ENCODE results near the gene FILIP1L. TPM values are rescaled to one million over a fixed set of nuclear protein-coding genes. Genes with fewer than 3 reads are reported as not detected.

The FILIP1L gene
- polyA plus RNA-seq, 3 donors, result 0.13 to 0.40 (median 0.25) TPM

GRCh38 chr3:100129941-100130340 lies 15.6 kb upstream of the FILIP1L start:
- H3K4me2 ChIP-seq (replicated peaks; ENCODE audit: extremely low read depth, low read length, poor library complexity, severe bottlenecking), result no peak overlapping the region
- no peak overlapping the region for H3K27ac ChIP-seq (ENCODE audit: low read depth in 1 of 2, low read length in 2 of 2)
- peaks cover 3% of the 10 kb centered on the region for H3K4me1 Mint-ChIP-seq
- H3K4me3 Mint-ChIP-seq, result no peak overlapping the region
- intact Hi-C loops (cut with micrococcal nuclease), result no loop called here
- no peaks in the 10 kb centered on the region for H4K20me1 ChIP-seq (ENCODE audit: insufficient read depth, low read length)
- H3K36me3 Mint-ChIP-seq, result no peaks in the 10 kb centered on the region
- WGBS (ENCODE audit: insufficient coverage), result no CpG with 5 or more reads among the region's 1 CpG
- H3K4me1 ChIP-seq (ENCODE audit: control insufficient read depth in 1 of 2, insufficient read depth in 2 of 2, low read length in 2 of 2), result no peaks in the 10 kb centered on the region
- H3K27ac Mint-ChIP-seq, result no peak overlapping the region
- H3K9me3 Mint-ChIP-seq, result peaks cover 0 to 2% (median 0%) of the 10 kb centered on the region in 7 donors
- no peak for TF ChIP-seq CTCF (IDR thresholded peaks at IDR 0.05)
- no peaks in the 10 kb centered on the region for H3K36me3 ChIP-seq (replicated peaks in 1 of 2; ENCODE audit: control insufficient read depth in 1 of 2, insufficient read depth in 2 of 2, low read length in 2 of 2)
- H2AFZ ChIP-seq (ENCODE audit: insufficient read depth, low read depth, low read length, poor library complexity, severe bottlenecking), result no peak overlapping the region
- H3K27me3 ChIP-seq (ENCODE audit: control insufficient read depth in 2 of 2, insufficient read depth in 2 of 2, low read length in 2 of 2), result no peaks in the 10 kb centered on the region
- no peaks in the 10 kb centered on the region for H3K79me2 ChIP-seq (ENCODE audit: insufficient read depth, low read length)
- H3K27me3 Mint-ChIP-seq (ENCODE audit: low read depth in 3 of 3), result no peaks in the 10 kb centered on the region
- H3K9ac ChIP-seq (ENCODE audit: insufficient read depth, low read length, poor library complexity, severe bottlenecking), result no peak overlapping the region
- DNase-seq, result no peak
- H3K4me3 ChIP-seq (replicated peaks in 1 of 3; ENCODE audit: low read depth in 2 of 3, low read length in 3 of 3), result no peak overlapping the region
- no peaks in the 10 kb centered on the region for H3K9me3 ChIP-seq (replicated peaks in 1 of 2; ENCODE audit: control insufficient read depth in 1 of 2, insufficient read depth in 1 of 2, low read length in 2 of 2)

- intact Hi-C loops (cut with micrococcal nuclease), result no loop called here
- 57% methylated on average over 1 of the region's 5 CpGs for WGBS (ENCODE audit: insufficient coverage)
- Mint-ChIP-seq H3K27ac (no peak overlapping the region), H3K27me3 (ENCODE audit: low read depth in 3 of 3) (no peaks in the 10 kb centered on the region), H3K4me3 (no peak overlapping the region), H3K36me3 (no peaks in the 10 kb centered on the region), H3K9me3 (peaks cover 0 to 2% (median 0%) of the 10 kb centered on the region in 7 donors), H3K4me1 (peaks cover 3% of the 10 kb centered on the region)
- Histone ChIP-seq H3K4me2 (replicated peaks; ENCODE audit: extremely low read depth, low read length, poor library complexity, severe bottlenecking) (no peak overlapping the region), H3K79me2 (ENCODE audit: insufficient read depth, low read length) (no peaks in the 10 kb centered on the region), H3K36me3 (replicated peaks in 1 of 2; ENCODE audit: control insufficient read depth in 1 of 2, insufficient read depth in 2 of 2, low read length in 2 of 2) (no peaks in the 10 kb centered on the region), H3K27me3 (ENCODE audit: control insufficient read depth in 2 of 2, insufficient read depth in 2 of 2, low read length in 2 of 2) (no peaks in the 10 kb centered on the region), H3K4me3 (replicated peaks in 1 of 3; ENCODE audit: low read depth in 2 of 3, low read length in 3 of 3) (no peak overlapping the region), H3K4me1 (ENCODE audit: control insufficient read depth in 1 of 2, insufficient read depth in 2 of 2, low read length in 2 of 2) (no peaks in the 10 kb centered on the region), H2AFZ (ENCODE audit: insufficient read depth, low read depth, low read length, poor library complexity, severe bottlenecking) (no peak overlapping the region), H3K9ac (ENCODE audit: insufficient read depth, low read length, poor library complexity, severe bottlenecking) (no peak overlapping the region), H3K9me3 (replicated peaks in 1 of 2; ENCODE audit: control insufficient read depth in 1 of 2, insufficient read depth in 1 of 2, low read length in 2 of 2) (no peaks in the 10 kb centered on the region), H3K27ac (ENCODE audit: low read depth in 1 of 2, low read length in 2 of 2) (no peak overlapping the region), H4K20me1 (ENCODE audit: insufficient read depth, low read length) (no peaks in the 10 kb centered on the region)
- no peak for DNase-seq
- no peak for TF ChIP-seq CTCF (IDR thresholded peaks at IDR 0.05)
Observed at GRCh38 chr3:100128565-100128964, 14.3 kb upstream of the FILIP1L start.

Data from CD14-positive monocyte (primary cell).